AG04449 (cell line): ENCODE data around the gene MAGED2.

Experiments
- CTCF ChIA-PET: fragments of 350-600 bp; formaldehyde crosslinking; extraction: SDS; loops from one replicate; lab custom pipeline; 2021; ENCODE audit warnings: antibody characterized with exemption; lab: Yijun Ruan, JAX
- POLR2A ChIA-PET: fragments of 400-600, 350-600 bp; formaldehyde crosslinking; extraction: SDS; loops from one replicate; lab custom pipeline; 2020; ENCODE audit warnings: antibody characterized with exemption, inconsistent platforms; lab: Yijun Ruan, JAX
- DNase-seq: peaks from one replicate; pipeline ENCODE4 v3.0.0-alpha.2; 2010; ENCODE audit warnings: low read depth, low spot score
- H3K4me3 ChIP-seq: 2 replicates; pipeline ENCODE4 v1.5.1; 2011; ENCODE audit warnings: low read depth, mild to moderate bottlenecking, control low read depth, low read length
- CTCF ChIP-seq: IDR thresholded peaks from one replicate; pipeline ENCODE4 v1.5.1; 2011; ENCODE audit warnings: mild to moderate bottlenecking, moderate library complexity, low read length, control low read depth, inconsistent platforms; ENCODE audit not compliant: insufficient read depth; ENCODE audit errors: missing control alignments

MAGED2 gene

DNA sequence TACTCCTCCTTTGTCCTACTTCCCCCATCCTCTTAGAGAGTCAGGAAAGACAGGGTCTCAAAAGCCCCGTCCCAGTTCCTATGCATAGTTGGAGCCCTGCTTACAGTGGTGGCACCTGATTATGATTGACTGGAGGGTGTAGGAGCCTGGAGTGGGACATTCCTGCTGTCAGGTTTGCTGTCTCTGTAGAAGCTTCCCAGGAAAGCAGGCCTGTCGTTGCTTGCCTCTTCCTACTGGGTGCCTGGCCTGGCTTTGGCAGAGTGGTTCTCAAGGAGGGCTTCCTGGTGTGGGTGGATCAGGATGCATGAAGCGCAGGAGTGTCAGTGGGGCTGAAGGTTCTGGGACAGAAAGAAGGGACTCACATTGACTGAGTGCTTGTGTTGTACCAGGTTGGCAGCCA is 4.8 kb downstream of the MAGED2 start:
- POLR2A ChIA-PET, result interaction anchor here (1.2 kb wide), 1 partner anchor 173 kb away, joined by 4 read pairs; no protein-coding TSS in a partner anchor
- CTCF ChIA-PET, result interaction anchor here (1.2 kb wide), 1 partner anchor 245 kb away, joined by 3 read pairs; no protein-coding TSS in a partner anchor
- no peak overlapping the region for H3K4me3 ChIP-seq
- DNase-seq, result no peak
- no peak for TF ChIP-seq CTCF

- TF ChIP-seq CTCF, result no peak
- ChIA-PET CTCF (no interaction called here), POLR2A (interaction anchor here (1.9 kb wide), 1 partner anchor 8 kb away, joined by 8 read pairs; no protein-coding TSS in a partner anchor)
- DNase-seq, result no peak
- H3K4me3 ChIP-seq, result no peak overlapping the region
Observed at GRCh38 chrX:54817220-54817820, 9.8 kb downstream of the MAGED2 start.

DNA sequence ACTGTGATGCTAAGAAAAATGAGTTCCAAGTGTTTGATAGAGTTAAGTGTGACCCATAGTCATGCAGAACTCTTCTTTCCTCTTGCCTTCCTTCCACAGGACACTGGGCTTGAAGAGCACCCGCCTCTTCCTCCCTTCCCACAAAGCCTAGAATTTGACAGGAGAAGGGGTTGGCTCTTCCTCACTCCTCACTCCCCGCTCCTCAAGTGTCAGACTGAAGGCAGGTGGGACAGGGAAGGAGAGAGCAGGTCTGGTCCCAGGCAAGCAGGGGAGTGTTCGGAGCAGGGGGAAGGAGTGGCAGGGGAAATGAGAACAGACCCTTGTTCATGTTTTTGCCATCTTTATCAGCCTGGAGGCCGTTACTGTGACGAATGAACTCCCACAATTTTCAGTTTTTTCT is 10.7 kb downstream of the MAGED2 start:
- POLR2A ChIA-PET, result interaction anchor here (0.6 to 1.9 kb wide), 2 partner anchors 9 to 178 kb away, joined by 3 to 8 read pairs; no protein-coding TSS in a partner anchor
- no peak for DNase-seq
- no peak for TF ChIP-seq CTCF
- CTCF ChIA-PET, result no interaction called here
- no peak overlapping the region for H3K4me3 ChIP-seq

DNA sequence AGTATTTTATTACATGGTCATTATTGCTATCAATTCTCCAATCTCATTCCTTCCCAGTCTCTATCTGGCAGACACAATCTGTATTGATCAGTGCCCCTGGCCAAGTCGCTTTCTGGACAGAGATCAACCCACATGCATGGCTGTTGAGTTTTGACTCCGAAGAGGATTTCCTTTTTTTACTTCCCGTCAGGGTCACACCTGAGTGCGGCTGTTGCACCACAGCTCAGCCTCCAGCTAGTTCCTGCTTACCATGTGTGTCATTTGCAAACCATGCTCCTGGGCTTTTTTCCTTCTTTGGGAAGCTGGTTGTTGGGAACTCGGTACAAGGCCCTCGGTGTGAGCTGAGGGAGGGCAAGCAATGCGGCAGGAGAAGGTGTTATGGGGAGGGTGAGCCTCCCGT is 11.7 kb downstream of the MAGED2 start:
- CTCF ChIA-PET, result no interaction called here
- DNase-seq, result no peak
- TF ChIP-seq CTCF, result no peak
- POLR2A ChIA-PET, result no interaction called here
- no peak overlapping the region for H3K4me3 ChIP-seq

DNA sequence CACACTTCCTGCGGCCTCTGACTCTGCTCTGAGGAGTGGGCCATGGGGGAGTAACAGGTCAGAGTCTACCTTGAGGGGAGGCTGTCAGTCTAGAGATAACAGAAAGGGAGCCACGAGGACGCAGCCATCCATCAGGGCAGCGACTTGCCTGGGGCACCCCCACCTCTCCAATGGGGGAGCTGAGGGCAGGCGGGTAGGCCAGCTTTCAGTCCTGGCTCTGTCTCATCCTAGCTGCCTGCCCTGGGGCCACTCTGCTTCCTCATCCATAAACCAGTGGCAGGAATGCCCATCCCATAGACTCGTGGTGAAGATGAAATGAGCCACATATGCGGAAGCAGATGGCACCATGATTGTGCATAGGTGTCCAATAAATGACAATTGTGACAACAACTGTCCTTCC is 13.2 kb downstream of the MAGED2 start:
- TF ChIP-seq CTCF, result no peak
- no peak for DNase-seq
- H3K4me3 ChIP-seq, result no peak overlapping the region
- CTCF ChIA-PET, result no interaction called here
- POLR2A ChIA-PET, result no interaction called here

- no peak for DNase-seq
- no peak overlapping the region for H3K4me3 ChIP-seq
- CTCF ChIA-PET, result no interaction called here
- POLR2A ChIA-PET, result no interaction called here
- TF ChIP-seq CTCF, result no peak
Observed at GRCh38 chrX:54821310-54821709, 13.8 kb downstream of the MAGED2 start.
